Adipocyte (in vitro differentiated cells): Measurements from ENCODE around the gene PFKFB4.

Source experiments
- DNase-seq: peaks from one replicate; pipeline ENCODE4 v3.0.0-alpha.2; 2015; ENCODE audit warnings: low read depth
- H3K27me3 ChIP-seq: replicated peaks from 2 replicates; pipeline ENCODE4 v1.7.0; 2013; ENCODE audit warnings: mild to moderate bottlenecking, low read length, moderate library complexity; ENCODE audit not compliant: control insufficient read depth, insufficient read depth
- H3K36me3 ChIP-seq: 2 replicates; pipeline ENCODE4 v1.7.0; 2013; ENCODE audit warnings: low read length, mild to moderate bottlenecking, moderate library complexity; ENCODE audit not compliant: control insufficient read depth, insufficient read depth, severe bottlenecking
- H3K4me1 ChIP-seq: 2 replicates; pipeline ENCODE4 v1.7.0; 2013; ENCODE audit warnings: mild to moderate bottlenecking, low read length, moderate library complexity; ENCODE audit not compliant: control insufficient read depth, insufficient read depth
- H3K4me3 ChIP-seq: 2 replicates; pipeline ENCODE4 v1.7.0; 2013; ENCODE audit warnings: mild to moderate bottlenecking, low read length, moderate library complexity
- H3K9ac ChIP-seq: 2 replicates; pipeline ENCODE4 v1.7.0; 2013; ENCODE audit warnings: mild to moderate bottlenecking, low read length, moderate library complexity
- H3K9me3 ChIP-seq: 2 replicates; pipeline ENCODE4 v1.7.0; 2013; ENCODE audit warnings: mild to moderate bottlenecking, low read length, moderate library complexity; ENCODE audit not compliant: control insufficient read depth

The PFKFB4 gene

DNA sequence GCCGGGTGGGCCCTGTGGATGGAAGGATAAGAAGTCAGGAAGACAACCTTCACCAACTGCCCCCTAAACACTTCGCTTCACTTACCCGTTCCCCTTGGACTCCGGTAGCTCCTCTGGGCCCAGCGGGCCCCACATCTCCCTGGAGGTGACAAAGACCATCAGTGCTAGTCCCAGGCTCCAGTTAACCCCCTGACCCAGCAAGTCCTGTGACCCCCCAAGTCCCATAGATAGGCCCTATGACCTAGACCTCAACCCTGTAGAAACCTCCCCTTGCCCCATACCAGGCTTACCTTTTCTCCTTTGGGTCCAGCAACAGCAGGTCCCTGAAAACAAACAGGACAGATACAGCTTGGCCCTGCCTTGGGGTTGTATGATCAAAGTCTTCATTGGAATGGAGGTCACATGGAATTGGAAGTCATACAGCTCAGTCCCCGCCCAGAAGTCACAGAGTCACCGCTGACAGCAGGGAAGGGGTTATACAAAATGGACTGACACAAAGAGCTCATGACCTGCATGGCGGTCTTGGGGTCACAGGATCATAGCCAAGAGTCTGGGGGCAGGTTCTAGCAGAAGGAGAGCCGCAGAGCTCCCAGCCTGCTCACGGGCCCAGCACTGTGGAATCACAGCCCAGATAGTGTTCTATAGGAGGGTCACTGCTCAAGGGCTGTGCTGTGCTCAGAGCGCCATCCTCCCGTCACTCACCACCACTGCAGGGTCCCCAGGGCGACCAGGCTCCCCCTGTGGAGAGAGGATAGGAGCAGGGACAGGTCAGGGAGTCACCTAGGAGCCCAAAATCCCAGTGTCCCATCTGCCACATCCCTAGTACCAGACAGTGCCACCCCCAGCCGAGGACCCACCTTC lies 25.2 kb upstream of the PFKFB4 start:
- Histone ChIP-seq H3K4me3 (no peak overlapping the region), H3K9me3 (no peaks in the 10 kb centered on the region), H3K36me3 (peaks cover 6% of the 10 kb centered on the region), H3K9ac (no peak overlapping the region), H3K27me3 (no peaks in the 10 kb centered on the region), H3K4me1 (no peaks in the 10 kb centered on the region)
- no peak for DNase-seq

DNA sequence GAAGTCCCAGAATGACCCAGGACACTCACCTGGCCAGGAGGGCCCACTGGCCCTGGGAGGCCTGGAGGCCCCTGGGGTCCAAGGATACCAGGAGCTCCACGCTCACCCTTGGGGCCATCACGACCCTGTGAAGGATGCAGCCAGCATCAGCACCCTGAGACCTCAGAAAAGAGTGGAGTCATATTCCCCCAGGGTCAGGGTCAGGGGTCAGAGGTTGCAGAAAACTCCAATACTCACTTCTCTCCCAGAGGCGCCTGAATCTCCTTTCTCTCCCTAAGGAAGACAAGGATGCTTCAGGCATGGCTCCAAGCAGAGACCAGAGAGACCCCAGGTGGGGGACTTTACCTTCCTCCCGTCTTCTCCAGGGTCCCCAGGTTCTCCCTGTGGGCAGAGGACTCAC lies 20.0 kb upstream of the PFKFB4 start:
- H3K36me3 ChIP-seq, result no peaks in the 10 kb centered on the region
- no peaks in the 10 kb centered on the region for H3K4me1 ChIP-seq
- no peak overlapping the region for H3K9ac ChIP-seq
- DNase-seq, result no peak
- no peaks in the 10 kb centered on the region for H3K27me3 ChIP-seq
- no peak overlapping the region for H3K4me3 ChIP-seq
- H3K9me3 ChIP-seq, result no peaks in the 10 kb centered on the region

DNA sequence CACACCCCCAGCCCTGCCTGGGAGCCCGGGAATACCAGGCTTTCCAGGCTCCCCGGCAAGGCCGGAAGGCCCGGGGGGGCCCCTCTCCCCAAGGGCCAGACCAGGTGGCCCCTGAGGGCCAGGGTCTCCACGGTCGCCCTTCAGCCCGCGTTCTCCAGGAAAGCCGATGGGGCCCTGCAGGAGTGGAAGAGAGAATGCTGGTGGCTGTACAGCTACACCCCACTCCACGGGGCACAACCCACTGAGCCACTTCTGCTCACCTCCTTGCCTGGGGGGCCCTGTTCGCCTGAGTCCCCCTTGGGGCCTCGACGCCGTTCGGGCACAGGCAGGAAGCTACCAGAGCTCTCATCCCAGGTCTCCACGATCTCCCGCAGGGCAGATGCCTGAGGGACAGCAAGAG lies 18.8 kb upstream of the PFKFB4 start:
- Histone ChIP-seq H3K9me3 (no peaks in the 10 kb centered on the region), H3K9ac (no peak overlapping the region), H3K4me3 (no peak overlapping the region), H3K4me1 (no peaks in the 10 kb centered on the region), H3K36me3 (no peaks in the 10 kb centered on the region), H3K27me3 (no peaks in the 10 kb centered on the region)
- no peak for DNase-seq

GRCh38 chr3:48573973-48574585 lies 17.5 kb upstream of the PFKFB4 start:
- H3K27me3 ChIP-seq, result no peaks in the 10 kb centered on the region
- H3K4me3 ChIP-seq, result no peak overlapping the region
- H3K36me3 ChIP-seq, result no peaks in the 10 kb centered on the region
- H3K9ac ChIP-seq, result no peak overlapping the region
- H3K9me3 ChIP-seq, result no peaks in the 10 kb centered on the region
- no peak for DNase-seq
- H3K4me1 ChIP-seq, result no peaks in the 10 kb centered on the region

DNA sequence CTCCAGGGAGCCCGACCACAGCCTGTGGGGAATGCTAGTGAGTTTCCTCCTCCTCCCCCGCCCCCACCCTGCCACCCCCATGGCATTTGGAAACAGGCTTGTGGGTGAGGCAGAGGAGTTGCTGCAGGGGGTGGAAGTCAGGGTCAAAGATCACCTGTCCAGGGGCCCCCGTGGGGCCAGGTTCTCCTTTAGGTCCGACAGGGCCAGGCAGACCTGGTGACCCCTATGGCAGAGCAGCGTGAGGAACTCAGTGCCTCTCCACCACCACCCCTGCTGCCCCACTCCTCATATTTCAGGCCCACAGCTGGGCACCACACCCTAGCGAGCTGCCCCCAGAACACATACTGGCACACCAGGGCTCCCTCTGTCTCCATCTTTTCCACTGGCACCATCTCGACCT lies 15.9 kb upstream of the PFKFB4 start:
- Histone ChIP-seq H3K36me3 (no peaks in the 10 kb centered on the region), H3K4me1 (no peaks in the 10 kb centered on the region), H3K9me3 (no peaks in the 10 kb centered on the region), H3K4me3 (no peak overlapping the region), H3K9ac (no peak overlapping the region), H3K27me3 (no peaks in the 10 kb centered on the region)
- no peak for DNase-seq

DNA sequence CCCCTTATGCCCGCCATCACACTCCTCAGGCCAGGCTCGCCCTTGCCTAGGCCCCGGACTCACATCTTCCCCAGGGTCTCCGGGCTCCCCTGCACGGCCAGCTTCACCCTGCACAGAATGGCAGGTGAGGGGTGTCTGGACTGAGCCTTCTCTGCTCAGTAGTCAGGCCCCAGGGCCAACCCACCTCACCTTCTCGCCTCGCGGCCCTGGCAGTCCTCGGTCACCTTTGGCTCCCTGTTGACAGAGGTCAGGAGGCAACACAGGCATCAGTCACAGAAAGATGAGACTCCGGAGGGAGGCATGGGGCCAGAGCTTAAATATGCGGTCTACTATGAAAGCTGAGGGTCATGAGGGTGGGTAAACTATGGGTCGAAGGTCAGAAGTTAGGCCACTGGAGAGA lies 15.3 kb upstream of the PFKFB4 start:
- no peak for DNase-seq
- Histone ChIP-seq H3K4me3 (no peak overlapping the region), H3K9me3 (no peaks in the 10 kb centered on the region), H3K9ac (no peak overlapping the region), H3K4me1 (no peaks in the 10 kb centered on the region), H3K27me3 (no peaks in the 10 kb centered on the region), H3K36me3 (no peaks in the 10 kb centered on the region)

- peaks cover 4% of the 10 kb centered on the region for H3K4me1 ChIP-seq
- DNase-seq, result no peak
- no peaks in the 10 kb centered on the region for H3K36me3 ChIP-seq
- no peak overlapping the region for H3K4me3 ChIP-seq
- H3K27me3 ChIP-seq, result no peaks in the 10 kb centered on the region
- H3K9ac ChIP-seq, result no peak overlapping the region
- no peaks in the 10 kb centered on the region for H3K9me3 ChIP-seq
Measured at GRCh38 chr3:48569808-48570450, 13.3 kb upstream of the PFKFB4 start.

DNA sequence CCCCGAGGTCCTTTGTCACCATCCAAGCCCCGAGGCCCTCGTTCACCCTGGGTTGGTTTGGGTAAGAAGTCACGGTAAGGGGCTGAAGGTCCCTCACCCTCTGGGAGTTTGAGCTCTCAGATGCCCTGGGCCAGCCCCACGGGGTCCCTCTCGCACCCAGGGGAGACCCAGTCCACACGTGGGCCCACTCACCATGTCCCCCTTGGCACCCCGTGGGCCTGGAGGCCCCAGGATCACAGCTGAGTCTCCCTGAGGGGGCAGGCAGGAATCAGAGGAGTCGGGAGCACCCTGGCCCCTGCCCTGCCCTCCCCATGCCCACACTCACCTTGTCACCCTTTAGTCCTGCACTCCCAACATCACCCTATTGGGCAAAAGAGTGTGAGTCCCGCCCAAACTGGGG lies 12.8 kb upstream of the PFKFB4 start:
- Histone ChIP-seq H3K4me3 (no peak overlapping the region), H3K9ac (no peak overlapping the region), H3K36me3 (no peaks in the 10 kb centered on the region), H3K4me1 (peaks cover 4% of the 10 kb centered on the region), H3K27me3 (no peaks in the 10 kb centered on the region), H3K9me3 (no peaks in the 10 kb centered on the region)
- no peak for DNase-seq

- Histone ChIP-seq H3K27me3 (no peaks in the 10 kb centered on the region), H3K9ac (no peak overlapping the region), H3K9me3 (no peaks in the 10 kb centered on the region), H3K4me3 (no peak overlapping the region), H3K36me3 (no peaks in the 10 kb centered on the region), H3K4me1 (peaks cover 9% of the 10 kb centered on the region)
- DNase-seq, result no peak
Measured at GRCh38 chr3:48568476-48568875, 11.9 kb upstream of the PFKFB4 start.

DNA sequence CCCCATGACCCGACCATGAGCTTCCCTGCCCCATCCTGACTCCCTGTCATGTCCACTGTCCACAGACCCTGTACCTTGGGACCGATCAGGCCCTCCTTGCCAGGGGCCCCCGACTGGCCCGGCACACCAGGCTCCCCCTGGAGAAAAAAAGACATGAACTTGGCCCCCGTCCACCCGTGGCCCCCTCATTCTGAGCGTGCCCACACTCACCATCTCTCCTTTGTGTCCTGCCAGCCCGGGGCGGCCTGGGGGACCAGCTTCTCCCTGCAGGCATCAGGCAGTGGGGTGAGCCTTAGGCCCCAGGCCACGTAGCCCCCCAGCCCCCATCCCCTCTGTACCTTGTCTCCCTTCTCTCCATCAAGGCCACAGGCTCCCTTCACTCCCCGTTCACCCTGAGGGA lies 10.9 kb upstream of the PFKFB4 start:
- Histone ChIP-seq H3K4me1 (peaks cover 9% of the 10 kb centered on the region), H3K36me3 (no peaks in the 10 kb centered on the region), H3K4me3 (no peak overlapping the region), H3K9ac (no peak overlapping the region), H3K27me3 (no peaks in the 10 kb centered on the region), H3K9me3 (no peaks in the 10 kb centered on the region)
- no peak for DNase-seq

DNA sequence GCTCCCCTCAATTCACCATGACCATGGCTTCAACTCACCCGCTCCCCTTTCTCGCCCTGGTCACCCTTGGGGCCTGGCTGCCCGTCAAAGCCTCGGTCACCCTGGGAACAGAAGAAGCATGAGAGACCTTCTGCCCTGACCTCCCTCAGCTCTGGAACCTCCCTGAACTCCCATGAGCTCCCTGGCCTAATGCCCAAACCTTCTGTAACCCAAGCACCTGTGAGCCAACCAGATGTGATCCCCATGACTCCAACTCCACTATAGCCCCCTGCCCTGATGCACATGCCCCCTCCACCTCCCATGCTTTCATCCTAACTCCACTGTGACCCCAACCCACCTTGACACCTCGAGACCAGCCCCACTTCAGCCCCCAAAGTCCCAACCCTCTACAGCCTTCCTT lies 10.5 kb upstream of the PFKFB4 start:
- no peaks in the 10 kb centered on the region for H3K9me3 ChIP-seq
- no peak overlapping the region for H3K4me3 ChIP-seq
- no peaks in the 10 kb centered on the region for H3K27me3 ChIP-seq
- H3K4me1 ChIP-seq, result peaks cover 9% of the 10 kb centered on the region
- no peak for DNase-seq
- no peaks in the 10 kb centered on the region for H3K36me3 ChIP-seq
- no peak overlapping the region for H3K9ac ChIP-seq
